RWPE1 (cell line): ENCODE measurements around the gene PTCH2.

Experiments used
- CTCF ChIA-PET: fragments of 350-600 bp; sonication (Branson Sonifier 250); formaldehyde crosslinking; extraction: SDS; loops from one replicate; lab custom pipeline; 2021; lab: Yijun Ruan, JAX
- POLR2A ChIA-PET: fragments of 400-600 bp; formaldehyde crosslinking; extraction: SDS; loops from one replicate; lab custom pipeline; 2020; ENCODE audit warnings: antibody characterized with exemption; ENCODE audit not compliant: low non-redundant PET; lab: Yijun Ruan, JAX
- DNase-seq: peaks from one replicate; pipeline ENCODE4 v3.0.0; 2012; ENCODE audit warnings: low spot score
- H3K27ac ChIP-seq: fragments of 450-650 bp; 2 replicates; pipeline ENCODE4 v1.5.1; 2017
- CTCF ChIP-seq: fragments of 450-650 bp; conservative IDR thresholded peaks from 2 replicates; pipeline ENCODE4 v1.5.1; 2017; ENCODE audit warnings: low read depth, mild to moderate bottlenecking

Gene PTCH2

GRCh38 chr1:44855742-44856141, 12.7 kb upstream of the PTCH2 start:
- CTCF ChIA-PET, result interaction anchor here (0.6 kb wide), 1 partner anchor 124 kb away, joined by 4 read pairs; no protein-coding TSS in a partner anchor
- peak; percentile 59 for DNase-seq
- TF ChIP-seq CTCF, result no peak
- no peak overlapping the region for H3K27ac ChIP-seq
- POLR2A ChIA-PET, result no interaction called here

GRCh38 chr1:44854970-44855369, 11.9 kb upstream of the PTCH2 start:
- CTCF ChIA-PET, result no interaction called here
- H3K27ac ChIP-seq, result no peak overlapping the region
- no peak for TF ChIP-seq CTCF
- POLR2A ChIA-PET, result no interaction called here
- DNase-seq, result no peak

GRCh38 chr1:44853201-44853600, 10.1 kb upstream of the PTCH2 start:
- ChIA-PET POLR2A (interaction anchor here (0.7 kb wide), 1 partner anchor 136 kb away, joined by 3 read pairs; no protein-coding TSS in a partner anchor), CTCF (interaction anchor here (0.7 kb wide), 1 partner anchor 68 kb away, joined by 3 read pairs; no protein-coding TSS in a partner anchor)
- no peak for TF ChIP-seq CTCF
- no peak for DNase-seq
- no peak overlapping the region for H3K27ac ChIP-seq

- no peak for DNase-seq
- TF ChIP-seq CTCF, result no peak
- POLR2A ChIA-PET, result no interaction called here
- no peak overlapping the region for H3K27ac ChIP-seq
- CTCF ChIA-PET, result no interaction called here
Observed at GRCh38 chr1:44851308-44851707, 8.3 kb upstream of the PTCH2 start.

- H3K27ac ChIP-seq, result no peak overlapping the region
- CTCF ChIA-PET, result no interaction called here
- POLR2A ChIA-PET, result no interaction called here
- DNase-seq, result no peak
- TF ChIP-seq CTCF, result no peak
Observed at GRCh38 chr1:44849575-44850132, 6.6 kb upstream of the PTCH2 start.

- POLR2A ChIA-PET, result no interaction called here
- H3K27ac ChIP-seq, result no peak overlapping the region
- CTCF ChIA-PET, result no interaction called here
- TF ChIP-seq CTCF, result no peak
- DNase-seq, result no peak
Observed at GRCh38 chr1:44848456-44849181, 5.6 kb upstream of the PTCH2 start.
